Suprapubic skin (tissue), 4 donors: ENCODE measurements around the gene SCIN. TPM values are rescaled to one million over a fixed set of nuclear protein-coding genes. Genes with fewer than 3 reads are reported as not detected.
A peak's percentile ranks its signal among the peaks of the same experiment; 100 is the strongest.
"Not testable (repeated sequence)": the region's sequence is repeated elsewhere in the genome, so short reads cannot be mapped to it uniquely, and the experiment has no call there.

Source experiments
- DNase-seq, 2 donors: peaks; one replicate each; pipeline ENCODE4 v3.0.0-alpha.2; 2019; ENCODE audit warnings: low spot score in 2 of 2
- H3K27ac ChIP-seq: fragments of 200-600 bp; sonication (generic); one replicate; pipeline ENCODE4 v1.5.1; 2019
- H3K27me3 ChIP-seq: fragments of 200-600 bp; sonication (generic); one replicate; pipeline ENCODE4 v1.5.1; 2019
- H3K36me3 ChIP-seq: fragments of 200-600 bp; sonication (generic); one replicate; pipeline ENCODE4 v1.5.1; 2019
- H3K4me1 ChIP-seq: fragments of 200-600 bp; sonication (generic); one replicate; pipeline ENCODE4 v1.5.1; 2019
- H3K4me3 ChIP-seq: fragments of 200-600 bp; sonication (generic); one replicate; pipeline ENCODE4 v1.5.1; 2019; ENCODE audit warnings: mild to moderate bottlenecking
- H3K9me3 ChIP-seq: fragments of 200-600 bp; sonication (generic); one replicate; pipeline ENCODE4 v1.5.1; 2019
- EP300 ChIP-seq: sonication (generic); formaldehyde crosslinking; IDR thresholded peaks from one replicate; pipeline ENCODE4 v1.6.1; 2017; ENCODE audit warnings: antibody characterized with exemption
- POLR2A ChIP-seq, 2 donors: fragments of 450-650 bp; IDR thresholded peaks; one replicate each; pipeline ENCODE4 v1.6.1; 2017; ENCODE audit warnings: antibody characterized with exemption in 2 of 2, mild to moderate bottlenecking in 2 of 2, moderate library complexity in 2 of 2
- POLR2AphosphoS5 ChIP-seq, 3 donors: sonication (generic); formaldehyde crosslinking; IDR thresholded peaks; one replicate each; pipeline ENCODE4 v1.6.1; 2017; ENCODE audit warnings: antibody characterized with exemption in 3 of 3
- WGBS: methylation state at CpG from one replicate; pipeline ENCODE4 v1.1.5; 2018; 5-methylcytosine and 5-hydroxymethylcytosine counted together
- total RNA-seq, 4 donors: library from RNA; depleted of rRNA; stranded (reverse); fragments of >200 nt; gene quantifications; one replicate each; pipeline ENCODE4 v1.1.0, GENCODE V29; 2016
- TF ChIP-seq, protein P1 (sequence below), 2 donors: fragments of 200-600 bp in 1 of 2; fragments of 450-650 bp in 1 of 2; sonication (generic) in 1 of 2; IDR thresholded peaks; one replicate each; pipeline ENCODE4 v1.5.1; 2016 to 2019; ENCODE audit warnings: antibody characterized with exemption in 2 of 2, mild to moderate bottlenecking in 1 of 2, moderate library complexity in 1 of 2

SCIN gene
- total RNA-seq, 4 donors from 2014 or later = 3.1 to 4.9 (median 3.8) TPM

DNA sequence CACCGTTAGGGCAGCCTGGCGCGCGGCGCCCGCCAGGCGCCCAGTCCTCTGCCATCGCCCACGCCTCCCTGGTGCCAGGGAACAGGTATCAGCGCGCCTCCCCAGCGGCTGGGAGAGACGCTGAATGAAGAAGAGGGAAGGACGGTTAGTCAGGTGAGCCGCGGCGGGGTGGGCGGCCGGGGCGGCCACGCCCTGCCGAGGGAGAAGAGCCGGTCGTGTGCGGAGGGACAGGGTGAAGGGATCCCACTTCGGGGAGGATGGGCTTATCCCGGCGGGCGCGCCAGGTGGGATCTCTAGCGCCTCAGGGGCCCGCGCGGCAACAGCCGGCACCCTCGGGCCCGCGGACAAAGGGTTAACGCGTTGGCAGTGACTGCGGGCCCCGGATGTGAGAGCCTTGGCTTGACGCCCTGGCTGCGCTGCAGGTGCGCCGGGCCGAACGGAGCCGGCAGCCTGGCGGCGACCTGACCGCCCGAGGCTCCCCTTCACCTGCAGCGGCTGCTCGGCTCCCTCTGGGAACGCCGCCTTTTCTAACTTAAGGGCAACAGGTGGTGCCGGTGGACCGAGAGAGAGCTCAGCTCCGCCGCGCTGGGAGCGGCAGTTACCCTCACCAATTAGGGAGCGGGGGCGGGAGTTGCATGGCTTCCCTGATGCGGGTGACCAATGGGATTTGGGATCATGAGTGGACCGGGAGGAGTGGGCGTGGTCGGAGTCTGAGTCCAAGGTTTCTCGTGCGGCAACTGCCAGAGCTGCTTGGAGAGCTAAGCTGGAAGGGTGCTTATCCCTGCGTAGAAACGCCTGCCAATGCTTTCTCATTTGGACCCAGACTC is 116.6 kb downstream of the SCIN start, which contains the start of gene ARL4A:
TSS of gene ARL4A (plus strand) at position 743 of the 827 bp plus-strand sequence. CDS start 622 bp downstream, outside the sequence.
- Histone ChIP-seq H3K36me3 (no peaks in the 10 kb centered on the region), H3K27ac (peak within 1 kb of the TSS; percentile 98), H3K4me3 (peak within 1 kb of the TSS; percentile 83), H3K4me1 (peaks cover 33% of the 10 kb centered on the region), H3K27me3 (no peaks in the 10 kb centered on the region), H3K9me3 (no peaks in the 10 kb centered on the region)
- WGBS = 0% methylated on average over 62 of the region's 73 CpGs
- peak; percentile 99 to 100 for DNase-seq
- no peak for TF ChIP-seq EP300
- TF ChIP-seq POLR2AphosphoS5 (IDR thresholded peaks at IDR 0.05) = peak; percentile 32 to 87 (median 65)
- TF ChIP-seq POLR2A (IDR thresholded peaks at IDR 0.05) = peak in 1 of 2 donors; percentile 88

DNA sequence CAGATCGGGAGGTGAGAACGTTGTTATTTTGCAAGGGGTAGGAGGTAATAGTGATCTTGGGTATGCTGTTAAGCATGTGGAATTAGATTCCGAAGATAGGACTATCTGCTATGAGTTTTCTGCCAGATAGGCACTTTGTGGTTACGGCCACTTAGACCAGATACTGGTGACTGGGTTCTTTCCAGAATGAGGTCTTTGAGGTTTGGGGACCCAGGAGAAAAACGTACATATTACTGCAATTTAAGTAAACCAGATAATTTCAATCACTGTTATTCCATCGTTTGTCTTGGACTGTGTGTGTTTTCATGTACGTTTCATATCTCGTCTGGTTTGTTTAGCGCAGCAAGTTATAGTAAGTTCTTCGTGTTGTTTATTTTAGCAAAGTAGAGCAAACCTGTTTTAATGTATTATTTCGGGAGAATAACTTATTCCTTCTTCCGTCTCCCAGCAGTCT is 117.2 kb downstream of the SCIN start:
- Histone ChIP-seq H3K36me3 (no peaks in the 10 kb centered on the region), H3K4me3 (peak overlapping the region; percentile 83), H3K27ac (peak overlapping the region; percentile 98), H3K27me3 (no peaks in the 10 kb centered on the region), H3K9me3 (no peaks in the 10 kb centered on the region), H3K4me1 (peaks cover 39% of the 10 kb centered on the region)
- TF ChIP-seq, protein P1, sequence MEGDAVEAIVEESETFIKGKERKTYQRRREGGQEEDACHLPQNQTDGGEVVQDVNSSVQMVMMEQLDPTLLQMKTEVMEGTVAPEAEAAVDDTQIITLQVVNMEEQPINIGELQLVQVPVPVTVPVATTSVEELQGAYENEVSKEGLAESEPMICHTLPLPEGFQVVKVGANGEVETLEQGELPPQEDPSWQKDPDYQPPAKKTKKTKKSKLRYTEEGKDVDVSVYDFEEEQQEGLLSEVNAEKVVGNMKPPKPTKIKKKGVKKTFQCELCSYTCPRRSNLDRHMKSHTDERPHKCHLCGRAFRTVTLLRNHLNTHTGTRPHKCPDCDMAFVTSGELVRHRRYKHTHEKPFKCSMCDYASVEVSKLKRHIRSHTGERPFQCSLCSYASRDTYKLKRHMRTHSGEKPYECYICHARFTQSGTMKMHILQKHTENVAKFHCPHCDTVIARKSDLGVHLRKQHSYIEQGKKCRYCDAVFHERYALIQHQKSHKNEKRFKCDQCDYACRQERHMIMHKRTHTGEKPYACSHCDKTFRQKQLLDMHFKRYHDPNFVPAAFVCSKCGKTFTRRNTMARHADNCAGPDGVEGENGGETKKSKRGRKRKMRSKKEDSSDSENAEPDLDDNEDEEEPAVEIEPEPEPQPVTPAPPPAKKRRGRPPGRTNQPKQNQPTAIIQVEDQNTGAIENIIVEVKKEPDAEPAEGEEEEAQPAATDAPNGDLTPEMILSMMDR (IDR thresholded peaks at IDR 0.05) = no peak
- no peak for TF ChIP-seq POLR2AphosphoS5 (IDR thresholded peaks at IDR 0.05)
- no peak for TF ChIP-seq EP300
- no peak for TF ChIP-seq POLR2A (IDR thresholded peaks at IDR 0.05)
- no peak for DNase-seq
- WGBS = 13% methylated on average over 12 of the region's 12 CpGs

DNA sequence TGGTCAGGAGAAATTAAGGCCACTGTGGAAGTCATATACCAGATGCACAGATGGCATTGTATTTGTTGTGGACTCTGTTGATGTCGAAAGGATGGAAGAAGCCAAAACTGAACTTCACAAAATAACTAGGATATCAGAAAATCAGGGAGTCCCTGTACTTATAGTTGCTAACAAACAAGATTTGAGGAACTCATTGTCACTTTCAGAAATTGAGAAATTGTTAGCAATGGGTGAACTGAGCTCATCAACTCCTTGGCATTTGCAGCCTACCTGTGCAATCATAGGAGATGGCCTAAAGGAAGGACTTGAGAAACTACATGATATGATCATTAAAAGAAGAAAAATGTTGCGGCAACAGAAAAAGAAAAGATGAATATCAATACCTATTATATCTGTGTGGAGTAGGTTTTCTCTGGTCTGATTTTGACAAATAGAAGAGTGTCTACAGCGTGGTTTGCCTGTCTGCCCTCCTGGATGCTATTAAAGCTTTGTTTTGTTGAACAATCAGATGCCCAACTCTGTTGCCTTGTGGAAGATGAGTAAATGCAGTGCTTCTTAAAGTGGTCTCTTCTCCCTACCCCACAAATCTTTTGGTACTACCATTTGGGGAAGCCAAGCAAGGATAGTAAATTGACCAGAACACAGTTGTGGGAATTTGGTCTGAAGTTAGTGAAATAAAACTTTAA is 118.1 kb downstream of the SCIN start:
- DNase-seq, H3K9me3 ChIP-seq, H3K27me3 ChIP-seq, H3K27ac ChIP-seq, H3K36me3 ChIP-seq: not testable (repeated sequence)
- H3K4me1 ChIP-seq = peaks cover 43% of the 10 kb centered on the region
- peak overlapping the region; percentile 83 for H3K4me3 ChIP-seq
- WGBS = 39% methylated on average over 3 of the region's 3 CpGs

DNA sequence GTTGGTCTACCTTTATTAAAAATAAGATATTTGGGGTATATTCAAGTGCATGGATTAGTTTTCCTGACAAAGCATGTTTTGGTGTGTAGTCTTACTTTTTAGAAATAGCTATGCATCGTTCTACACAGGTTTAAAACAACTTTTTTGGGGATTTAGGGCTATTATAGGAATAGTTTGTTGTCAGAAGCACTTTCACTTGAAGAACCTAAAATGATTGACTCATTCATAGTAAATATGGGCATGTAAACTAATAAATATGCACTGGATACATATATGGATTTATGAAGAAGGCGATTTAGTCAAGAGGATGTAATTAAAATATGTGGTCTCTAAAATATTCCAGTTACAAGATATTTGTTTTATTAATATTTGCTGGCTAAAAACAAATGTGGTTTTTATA is 118.9 kb downstream of the SCIN start:
- TF ChIP-seq POLR2A (IDR thresholded peaks at IDR 0.05) (no peak), POLR2AphosphoS5 (IDR thresholded peaks at IDR 0.05) (no peak), EP300 (no peak)
- TF ChIP-seq, protein P1 (IDR thresholded peaks at IDR 0.05) = no peak
- Histone ChIP-seq H3K9me3 (no peaks in the 10 kb centered on the region), H3K4me3 (peak overlapping the region; percentile 83), H3K4me1 (peaks cover 38% of the 10 kb centered on the region), H3K27ac (peak overlapping the region; percentile 45), H3K36me3 (no peaks in the 10 kb centered on the region), H3K27me3 (no peaks in the 10 kb centered on the region)
- WGBS = 43% methylated on average over 2 of the region's 2 CpGs
- DNase-seq = no peak

DNA sequence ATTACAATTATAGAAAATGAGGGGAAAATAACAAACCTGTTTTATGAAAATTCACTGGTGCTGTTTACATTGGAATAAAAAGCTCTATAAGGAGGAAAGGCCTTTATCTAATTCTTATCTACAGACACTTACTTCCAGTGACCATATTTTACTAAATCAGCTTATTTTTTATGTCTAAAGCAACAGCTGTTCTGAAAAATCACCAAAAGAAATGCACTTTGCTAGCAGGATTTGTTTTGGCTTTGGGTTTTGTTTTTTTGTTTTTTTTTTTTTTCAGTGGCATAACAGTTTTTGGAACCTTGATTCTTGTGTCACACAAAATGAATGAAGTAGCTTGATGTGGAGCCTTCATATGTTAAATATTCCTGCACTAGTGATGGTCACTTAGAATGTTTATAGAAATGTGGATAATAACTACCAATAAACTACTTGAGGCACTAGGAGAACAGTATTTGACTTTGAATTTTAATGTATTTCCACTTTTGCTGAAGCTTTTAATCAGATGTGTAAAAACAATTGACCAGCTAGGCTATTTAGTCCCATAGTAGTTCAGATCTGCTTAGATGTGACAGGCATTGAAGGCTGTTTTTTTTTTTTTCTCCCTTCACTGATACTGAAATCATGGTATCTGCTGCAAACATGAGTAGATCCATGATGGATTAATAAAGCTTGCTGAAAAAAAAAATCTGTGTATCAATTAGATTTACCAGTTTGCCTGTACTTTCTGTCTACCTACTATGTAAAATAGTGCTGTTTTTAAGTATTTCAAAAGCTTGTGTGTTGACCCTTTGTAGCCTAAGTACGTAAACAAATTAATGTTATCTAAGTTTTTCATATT is 119.7 kb downstream of the SCIN start:
- TF ChIP-seq POLR2AphosphoS5 (IDR thresholded peaks at IDR 0.05) (no peak), EP300 (no peak), POLR2A (IDR thresholded peaks at IDR 0.05) (no peak)
- TF ChIP-seq, protein P1 (IDR thresholded peaks at IDR 0.05) = no peak
- H3K4me1 ChIP-seq = peaks cover 45% of the 10 kb centered on the region
- H3K4me3 ChIP-seq = peak overlapping the region; percentile 83
- no peak for DNase-seq
- 52% methylated on average over 1 of the region's 1 CpG for WGBS
- no peaks in the 10 kb centered on the region for H3K9me3 ChIP-seq
- no peaks in the 10 kb centered on the region for H3K27me3 ChIP-seq
- no peak overlapping the region for H3K27ac ChIP-seq
- no peaks in the 10 kb centered on the region for H3K36me3 ChIP-seq

DNA sequence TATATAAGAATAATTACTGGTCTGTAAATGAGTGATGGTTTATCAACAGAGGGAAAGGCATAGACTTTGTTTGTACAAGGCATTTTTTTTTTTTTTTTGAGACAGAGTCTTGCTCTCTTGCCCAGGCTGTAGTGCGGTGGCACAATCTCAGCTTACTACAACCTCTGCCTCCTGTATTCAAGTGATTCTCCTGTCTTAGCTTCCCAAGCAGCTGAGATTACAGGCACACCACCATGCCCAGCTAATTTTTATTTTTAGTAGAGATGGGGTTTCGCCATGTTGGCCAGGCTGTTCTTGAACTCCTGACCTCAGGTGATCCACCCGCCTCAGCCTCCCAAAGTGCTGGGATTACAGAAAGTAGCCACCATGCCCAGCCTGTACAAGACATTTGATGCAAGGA is 120.9 kb downstream of the SCIN start:
- H3K4me1 ChIP-seq = peaks cover 50% of the 10 kb centered on the region
- H3K4me3 ChIP-seq = peak overlapping the region; percentile 83
- not testable (repeated sequence) for H3K27me3 ChIP-seq, H3K27ac ChIP-seq, DNase-seq, H3K36me3 ChIP-seq, H3K9me3 ChIP-seq
- 87% methylated on average over 3 of the region's 3 CpGs for WGBS
